HG02884 (cell line): ENCODE data around the gene VIL1.

Source experiments
- ATAC-seq: cut with Tn5 transposase; IDR thresholded peaks from one replicate; pipeline ENCODE4 v1.9.1; 2021; ENCODE audit warnings: mild to moderate bottlenecking, moderate library complexity; ENCODE audit not compliant: unreplicated experiment

Gene VIL1

GRCh38 chr2:218482651-218483050 lies 63.7 kb downstream of the VIL1 start:
- no peak for ATAC-seq

- ATAC-seq: no peak
Measured at GRCh38 chr2:218485986-218486667, 67.2 kb downstream of the VIL1 start.

- ATAC-seq: no peak
Measured at GRCh38 chr2:218500501-218501060, 81.7 kb downstream of the VIL1 start.

GRCh38 chr2:218501665-218502064 lies 82.7 kb downstream of the VIL1 start:
- no peak for ATAC-seq
